GM19328 (cell line): ENCODE results near the gene PRUNE2.

Experiments
- ATAC-seq: cut with Tn5 transposase; IDR thresholded peaks from one replicate; pipeline ENCODE4 v1.9.1; 2021; ENCODE audit warnings: mild to moderate bottlenecking, moderate library complexity; ENCODE audit not compliant: unreplicated experiment

The PRUNE2 gene

GRCh38 chr9:76664120-76664519, 241.8 kb downstream of the PRUNE2 start:
- ATAC-seq = no peak

GRCh38 chr9:76662476-76663281, 243.2 kb downstream of the PRUNE2 start:
- no peak for ATAC-seq

- peak; percentile 82 for ATAC-seq
Observed at GRCh38 chr9:76658510-76659231, 247.2 kb downstream of the PRUNE2 start.

- no peak for ATAC-seq
Observed at GRCh38 chr9:76657265-76657664, 248.6 kb downstream of the PRUNE2 start.

- no peak for ATAC-seq
Observed at GRCh38 chr9:76655971-76656370, 249.9 kb downstream of the PRUNE2 start.

- ATAC-seq = no peak
Observed at GRCh38 chr9:76655121-76655541, 250.8 kb downstream of the PRUNE2 start.

- ATAC-seq = no peak
Observed at GRCh38 chr9:76654575-76654974, 251.3 kb downstream of the PRUNE2 start.

- ATAC-seq = no peak
Observed at GRCh38 chr9:76654051-76654461, 251.9 kb downstream of the PRUNE2 start.

- no peak for ATAC-seq
Observed at GRCh38 chr9:76652894-76653293, 253.0 kb downstream of the PRUNE2 start.

GRCh38 chr9:76651119-76651705, 254.7 kb downstream of the PRUNE2 start:
- ATAC-seq = no peak

- ATAC-seq = no peak
Observed at GRCh38 chr9:76650692-76651091, 255.2 kb downstream of the PRUNE2 start.

- no peak for ATAC-seq
Observed at GRCh38 chr9:76649894-76650293, 256.0 kb downstream of the PRUNE2 start.

- ATAC-seq = no peak
Observed at GRCh38 chr9:76646249-76646648, 259.7 kb downstream of the PRUNE2 start.

GRCh38 chr9:76644647-76645250, 261.2 kb downstream of the PRUNE2 start:
- ATAC-seq = no peak

- ATAC-seq = peak; percentile 19
Observed at GRCh38 chr9:76644171-76644570, 261.7 kb downstream of the PRUNE2 start.

- ATAC-seq = peak; percentile 99
Observed at GRCh38 chr9:76643399-76644117, 262.4 kb downstream of the PRUNE2 start.

- ATAC-seq = no peak
Observed at GRCh38 chr9:76642701-76643209, 263.2 kb downstream of the PRUNE2 start.

GRCh38 chr9:76642074-76642473, 263.8 kb downstream of the PRUNE2 start:
- no peak for ATAC-seq

- ATAC-seq = no peak
Observed at GRCh38 chr9:76638001-76638400, 267.9 kb downstream of the PRUNE2 start.

GRCh38 chr9:76637416-76637815, 268.5 kb downstream of the PRUNE2 start:
- ATAC-seq = no peak
